GM19397 (cell line): ENCODE data around the gene PCYT2.

Source experiments
- ATAC-seq: cut with Tn5 transposase; IDR thresholded peaks from one replicate; pipeline ENCODE4 v1.9.1; 2021; ENCODE audit warnings: mild to moderate bottlenecking, moderate library complexity; ENCODE audit not compliant: unreplicated experiment

Gene PCYT2

DNA sequence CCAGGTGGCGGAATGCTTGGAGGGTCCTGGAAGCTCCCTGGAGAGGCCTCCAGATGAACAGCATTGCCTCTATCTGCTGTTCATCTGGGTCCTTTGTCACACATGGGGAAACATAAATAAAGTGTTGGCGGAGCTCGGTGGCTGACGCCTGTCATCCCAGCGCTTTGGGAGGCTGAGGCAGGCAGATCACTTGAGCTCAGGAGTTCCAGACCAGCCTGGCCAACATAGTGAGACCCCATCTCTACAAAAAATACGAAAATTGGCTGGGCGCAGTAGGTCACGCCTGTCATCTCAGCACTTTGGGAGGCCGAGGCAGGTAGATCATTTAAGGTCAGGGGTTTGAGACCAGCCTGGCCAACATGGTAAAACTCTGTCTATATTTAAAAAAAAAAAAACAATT lies 33.7 kb upstream of the PCYT2 start:
- ATAC-seq, result no peak

DNA sequence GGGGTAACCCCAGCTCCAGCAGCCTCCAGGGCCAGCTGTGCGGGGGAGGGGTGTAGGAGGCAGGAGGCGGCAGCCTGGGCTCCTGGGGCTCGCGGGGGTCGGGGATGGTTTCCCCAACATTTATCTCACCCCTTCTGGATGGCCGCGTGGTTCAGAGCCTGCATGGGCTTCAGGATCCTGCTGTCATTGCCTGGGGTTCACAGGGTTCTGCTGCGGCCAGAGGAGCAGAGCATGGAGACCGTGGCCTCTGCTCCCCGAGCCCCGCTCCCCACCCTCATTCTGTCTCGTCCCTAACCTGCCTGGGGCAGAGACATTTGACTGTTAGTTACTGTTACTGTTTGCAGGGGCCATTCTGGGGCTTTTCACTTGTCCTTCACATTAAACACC lies 31.0 kb upstream of the PCYT2 start:
- no peak for ATAC-seq

DNA sequence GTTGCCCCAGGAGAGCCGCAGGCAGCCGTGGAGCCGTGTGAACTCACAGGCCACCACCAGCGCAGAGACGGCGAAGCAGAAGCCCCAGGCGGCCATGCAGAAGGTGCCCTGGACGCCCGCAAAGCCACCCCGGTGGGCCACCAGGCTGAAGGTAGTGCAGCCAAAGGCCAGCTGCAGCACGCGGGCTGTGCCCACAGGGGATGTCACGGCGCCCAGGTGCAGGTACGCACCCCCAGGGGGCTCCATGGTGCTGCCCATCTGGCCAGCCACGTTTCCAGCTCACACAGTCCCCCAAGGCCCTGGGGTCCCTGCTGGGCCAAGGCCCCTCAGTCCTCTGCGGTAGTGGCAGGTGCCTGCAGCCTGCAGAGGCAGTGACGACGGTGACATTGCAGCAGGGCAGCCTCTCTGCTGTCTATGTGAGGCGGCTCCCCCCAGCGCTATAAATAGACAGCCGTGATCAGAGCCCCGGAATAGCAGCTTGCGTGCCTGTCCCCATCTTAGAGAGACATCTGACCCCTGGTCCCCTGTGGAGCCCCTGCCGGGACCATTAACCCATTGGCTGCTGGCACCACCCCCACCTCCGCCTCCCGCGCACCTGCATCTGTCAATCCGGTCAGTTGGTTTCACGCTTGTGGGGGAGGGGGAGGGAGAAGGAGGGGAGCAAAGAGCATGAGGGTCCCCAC lies 30.4 kb upstream of the PCYT2 start:
- no peak for ATAC-seq

DNA sequence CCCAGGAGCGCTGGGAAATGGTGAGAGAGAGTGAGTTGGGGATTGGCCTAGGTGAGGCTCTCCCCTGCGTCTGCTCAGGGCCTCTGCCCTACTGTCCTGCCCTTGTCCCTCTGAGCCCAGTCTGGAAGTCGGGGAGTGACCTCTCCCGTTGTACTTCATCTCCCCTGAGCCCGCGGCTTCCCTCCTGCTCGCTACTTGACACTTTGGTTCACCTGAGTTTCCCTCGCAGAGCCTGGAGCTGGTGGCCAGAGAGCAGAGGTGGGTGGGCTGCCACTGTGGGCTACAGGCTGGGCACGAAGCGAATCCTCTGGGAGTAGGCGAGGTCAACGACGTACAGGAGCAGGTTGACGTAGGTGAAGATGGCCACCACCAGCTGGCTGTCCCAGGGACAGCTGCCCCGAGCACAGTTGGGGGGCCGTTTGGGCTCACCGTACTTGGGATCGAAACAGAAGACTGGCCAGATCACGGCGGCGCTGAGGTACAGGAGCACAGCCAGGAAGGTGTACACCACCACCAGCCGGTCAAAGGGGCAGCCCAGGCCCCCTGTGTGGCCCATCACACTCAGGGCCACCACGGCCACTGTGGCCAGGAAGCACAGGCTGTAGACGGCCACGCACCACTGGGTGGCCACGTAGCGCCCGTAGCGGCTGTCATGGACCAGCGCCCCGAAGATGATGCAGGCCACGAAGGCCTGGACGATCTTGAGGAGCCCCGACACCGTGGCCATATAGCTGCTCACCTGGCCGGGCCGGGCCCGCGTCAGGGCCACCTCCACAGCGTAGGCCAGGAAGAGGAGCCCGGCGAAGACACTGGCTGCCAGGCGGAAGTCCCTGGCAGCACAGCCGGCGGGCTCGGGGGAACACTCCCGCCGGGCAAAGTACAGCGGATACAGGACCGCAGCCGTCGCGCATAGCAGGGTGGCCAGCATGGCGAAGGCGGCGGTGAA lies 29.6 kb upstream of the PCYT2 start:
- ATAC-seq, result no peak

DNA sequence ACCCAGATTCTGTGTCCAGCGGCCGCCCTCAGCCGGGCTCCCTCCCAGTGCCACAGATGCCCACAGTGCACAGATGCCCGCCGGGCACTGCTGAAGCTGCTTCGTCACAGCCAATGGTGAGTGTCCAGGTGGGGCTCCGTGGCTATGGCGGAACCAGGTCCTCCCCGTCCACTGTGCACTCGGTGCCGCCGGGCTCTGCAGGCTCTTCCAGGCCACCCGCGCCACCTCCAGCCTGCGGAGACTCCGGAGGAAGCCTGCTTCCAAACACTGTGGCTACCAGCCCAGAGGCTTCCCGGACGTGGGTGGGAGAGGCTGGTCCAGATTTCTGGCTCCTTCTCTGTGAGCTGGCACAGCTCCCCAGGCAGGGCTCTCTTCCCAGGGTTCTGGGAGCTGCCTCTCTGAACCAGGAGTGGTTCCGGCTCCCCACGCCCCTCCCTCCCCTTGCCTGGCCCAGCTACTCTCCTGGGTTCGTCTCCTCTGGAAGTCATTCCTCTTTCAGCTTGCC lies 28.7 kb upstream of the PCYT2 start:
- no peak for ATAC-seq

DNA sequence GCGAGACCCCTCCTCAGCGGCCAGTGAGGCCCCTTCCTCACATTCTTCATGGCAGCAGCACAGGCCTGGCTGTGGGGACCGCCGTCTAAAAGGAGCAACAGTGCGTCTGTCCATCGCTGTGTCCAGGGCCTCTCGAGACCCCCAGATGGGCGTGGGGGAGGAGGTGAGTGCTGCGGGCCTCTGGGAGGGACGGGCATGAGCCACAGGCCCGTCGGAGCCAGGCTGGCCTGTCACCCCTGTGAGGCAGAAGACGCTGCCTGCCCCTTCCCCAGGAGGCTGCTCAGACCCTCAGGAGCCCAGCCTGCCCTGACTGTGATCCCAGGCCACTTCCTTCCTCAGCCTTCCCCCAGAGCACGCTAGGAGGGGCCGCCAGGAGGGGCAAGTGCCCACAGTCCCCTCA lies 28.0 kb upstream of the PCYT2 start:
- no peak for ATAC-seq

DNA sequence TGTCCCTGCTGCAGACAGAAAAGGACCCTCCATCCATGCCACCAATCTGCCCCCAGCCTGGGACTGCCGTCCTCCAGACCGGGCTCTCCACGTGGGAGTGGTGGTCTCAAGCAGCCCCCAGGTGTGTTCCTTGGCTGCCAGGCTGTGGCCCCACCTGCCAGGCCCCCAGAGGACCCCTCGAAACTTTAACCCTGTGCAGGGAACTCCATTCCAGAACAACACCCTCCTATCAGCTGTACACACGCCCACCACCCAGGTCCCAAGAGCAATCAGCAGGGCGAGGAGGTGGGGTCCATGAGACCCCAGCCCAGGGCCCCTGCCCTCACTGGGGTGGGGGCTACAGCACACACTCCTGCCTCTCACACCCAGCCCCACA lies 24.5 kb upstream of the PCYT2 start:
- no peak for ATAC-seq

DNA sequence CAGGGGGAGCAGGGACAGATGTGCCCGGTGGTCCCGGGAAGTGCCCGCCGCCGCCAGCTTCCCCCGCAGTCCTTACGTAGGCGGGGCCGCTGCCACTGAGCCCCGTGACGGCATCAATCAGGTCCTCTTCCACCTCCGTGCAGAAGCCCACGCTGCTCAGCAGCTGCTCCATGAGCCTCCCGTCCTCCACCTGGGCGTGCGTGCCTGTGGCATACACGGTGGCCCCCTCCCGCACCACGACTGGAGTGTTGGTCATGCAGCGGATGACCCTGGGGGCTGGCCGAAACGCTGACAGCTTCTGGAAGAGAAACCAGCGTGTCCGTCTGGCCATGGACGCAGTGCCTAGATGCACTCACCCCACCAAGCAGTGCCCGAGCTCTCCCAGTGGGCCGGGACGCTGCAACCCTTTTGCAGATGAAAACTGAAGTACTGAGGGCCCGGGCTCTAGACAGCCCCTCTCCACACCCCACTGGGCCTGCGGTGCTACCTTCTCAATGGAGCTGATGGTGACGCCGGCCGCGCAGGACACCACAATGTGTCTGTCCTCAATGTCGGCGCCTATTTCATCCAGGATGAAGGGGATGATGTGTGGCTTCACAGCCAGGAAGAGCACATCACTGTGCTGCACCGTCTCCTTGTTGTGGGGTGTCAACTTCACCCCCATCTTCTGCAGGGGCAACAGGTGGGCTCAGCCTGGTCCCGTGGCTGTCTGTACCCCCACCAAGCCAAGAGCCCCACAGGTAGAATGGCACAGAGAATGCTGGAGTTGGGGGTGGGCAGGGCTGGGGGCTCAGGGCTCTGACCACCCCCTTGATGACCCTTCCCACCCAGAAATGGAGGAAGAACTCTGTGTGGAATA lies 23.9 kb upstream of the PCYT2 start:
- no peak for ATAC-seq

DNA sequence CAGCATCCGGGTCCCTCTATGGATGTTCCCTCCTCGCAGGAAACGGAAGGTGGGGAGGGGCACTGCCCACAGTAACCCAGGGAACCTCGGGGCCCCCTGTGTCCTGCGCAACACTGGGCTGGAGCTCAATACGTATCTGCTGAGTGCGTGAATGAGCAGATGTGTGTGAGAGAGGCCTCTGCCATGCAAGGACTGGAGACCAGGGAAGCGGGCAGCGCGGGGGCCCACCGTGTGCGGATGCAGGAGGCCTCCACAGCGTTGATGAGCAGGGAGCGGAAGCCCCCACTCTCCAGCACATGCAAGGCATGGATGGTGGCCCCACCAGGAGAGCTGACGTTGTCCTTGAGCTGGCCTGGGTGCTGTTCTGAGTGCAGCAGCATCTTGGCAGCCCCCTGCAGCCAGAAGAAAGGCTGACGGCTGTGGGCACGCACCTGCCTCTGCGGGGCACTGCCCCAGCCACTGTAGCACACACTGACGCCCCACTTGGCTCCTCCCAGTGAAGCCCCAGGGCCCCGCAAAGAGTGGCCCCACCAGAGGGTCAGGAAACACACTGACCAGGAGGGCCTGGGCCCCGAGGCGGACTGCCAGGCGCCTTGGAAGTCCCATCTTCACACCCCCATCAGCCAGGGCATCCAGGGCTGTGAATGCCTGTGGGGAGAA lies 23.0 kb upstream of the PCYT2 start:
- ATAC-seq, result no peak

DNA sequence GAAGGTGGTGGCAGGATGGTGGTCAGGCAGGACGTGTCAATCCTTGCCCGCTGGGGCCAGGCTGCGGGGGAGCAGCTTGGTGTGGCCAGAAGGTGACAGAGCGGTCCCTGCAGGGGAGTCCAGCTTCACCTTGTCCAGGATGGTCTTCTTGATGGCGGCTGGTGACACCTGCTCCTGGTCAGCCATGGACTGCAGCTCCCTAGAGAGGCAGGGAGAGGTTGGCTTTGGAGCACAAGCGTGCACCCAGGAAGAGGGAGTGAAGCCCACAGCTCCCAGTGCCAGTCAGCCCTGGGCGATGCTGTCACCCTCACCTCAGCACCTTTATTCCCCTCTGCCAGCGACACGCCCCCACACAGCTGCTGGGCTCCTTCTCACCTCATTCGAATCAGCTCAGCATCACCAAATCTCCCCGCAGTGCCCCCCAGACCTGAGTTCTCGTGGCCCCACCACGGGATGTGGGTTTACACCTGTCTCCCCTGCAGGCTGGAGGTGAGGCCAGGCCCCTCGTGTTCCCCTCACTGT lies 22.0 kb upstream of the PCYT2 start:
- no peak for ATAC-seq

DNA sequence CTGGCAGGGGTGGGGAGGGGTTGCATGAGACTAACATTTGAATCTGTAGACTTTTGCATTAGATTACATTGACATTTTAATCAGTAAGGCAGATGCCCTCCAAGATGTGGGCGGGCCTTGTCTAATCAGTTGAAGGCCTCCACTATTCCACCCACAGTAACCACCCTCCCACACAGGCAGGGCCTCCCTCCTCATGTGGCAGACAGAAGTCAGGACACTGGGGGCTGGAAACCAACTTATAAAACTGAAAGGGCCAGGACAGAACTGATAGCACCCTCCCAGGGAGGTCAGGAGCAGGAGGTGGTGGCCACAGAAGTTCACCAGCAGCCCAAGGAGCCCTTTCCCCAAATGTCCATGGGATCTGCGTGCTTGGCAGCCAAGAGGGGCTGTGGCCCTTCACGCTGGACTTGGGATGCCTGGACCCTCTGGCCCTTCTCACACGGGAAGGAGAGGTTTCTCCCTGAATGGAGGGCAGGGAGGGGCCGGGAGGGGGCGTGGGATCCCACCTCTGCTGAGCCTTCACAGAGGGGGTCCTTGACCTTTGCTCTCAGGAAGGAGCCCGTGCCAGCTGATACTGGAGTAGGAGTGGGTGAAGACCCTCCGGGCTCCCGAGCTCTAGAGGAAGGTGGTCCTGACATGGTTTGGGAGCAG lies 21.3 kb upstream of the PCYT2 start:
- no peak for ATAC-seq

DNA sequence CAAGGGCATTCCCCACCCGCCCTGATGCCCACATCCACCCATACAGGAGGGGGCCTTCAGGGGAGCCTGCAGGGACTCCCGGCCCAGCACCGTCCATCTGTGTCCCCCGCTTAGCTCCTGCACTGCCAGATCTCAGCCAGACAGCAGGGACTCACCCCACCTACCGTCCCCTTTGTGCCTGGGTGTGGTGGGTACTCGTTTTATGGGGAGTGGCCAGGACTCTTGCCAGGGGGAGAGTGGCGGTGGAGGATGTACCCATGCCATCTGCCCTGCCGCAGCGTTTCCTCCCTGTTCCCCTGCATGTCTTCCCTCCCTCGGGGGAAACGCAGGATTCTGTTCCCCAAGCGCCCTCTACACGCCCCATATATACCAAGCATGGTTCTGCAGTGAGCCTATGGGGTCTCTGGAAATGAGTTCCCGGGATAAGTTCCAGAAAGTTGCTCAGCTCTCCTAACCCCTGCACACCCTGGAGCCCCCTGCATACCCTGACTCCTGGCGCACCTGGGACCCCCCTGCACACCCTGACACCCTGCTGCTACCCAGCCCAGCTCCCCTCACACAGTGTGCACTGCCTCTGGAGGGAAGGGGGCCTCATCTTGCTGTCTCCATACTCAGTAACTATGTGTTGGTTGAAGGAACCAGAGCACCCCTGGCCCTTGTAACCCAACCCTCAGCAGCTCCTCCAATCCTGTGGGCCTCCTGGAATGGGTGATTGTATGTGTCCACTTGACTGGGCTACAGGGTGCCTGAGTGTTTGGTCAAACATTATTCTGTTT lies 20.5 kb upstream of the PCYT2 start:
- no peak for ATAC-seq

DNA sequence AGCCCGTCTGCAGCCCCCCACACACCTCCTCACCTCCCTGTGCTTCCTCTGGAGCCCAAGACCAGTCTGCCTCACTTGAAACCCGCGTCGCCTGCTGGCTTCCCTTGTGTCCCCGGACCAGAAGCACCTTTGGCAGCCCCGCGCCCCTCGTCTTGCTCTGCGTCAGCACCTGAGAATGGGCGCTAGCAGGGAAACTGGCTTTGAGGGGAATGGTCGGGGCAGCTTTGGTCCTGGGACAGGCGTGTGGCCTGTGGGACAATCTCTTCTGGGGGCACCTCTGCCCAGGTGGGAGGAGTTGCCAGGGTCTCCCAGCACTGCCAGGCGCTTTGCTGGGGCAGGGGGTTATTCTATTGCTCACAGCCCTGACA lies 20.0 kb upstream of the PCYT2 start:
- ATAC-seq, result no peak

DNA sequence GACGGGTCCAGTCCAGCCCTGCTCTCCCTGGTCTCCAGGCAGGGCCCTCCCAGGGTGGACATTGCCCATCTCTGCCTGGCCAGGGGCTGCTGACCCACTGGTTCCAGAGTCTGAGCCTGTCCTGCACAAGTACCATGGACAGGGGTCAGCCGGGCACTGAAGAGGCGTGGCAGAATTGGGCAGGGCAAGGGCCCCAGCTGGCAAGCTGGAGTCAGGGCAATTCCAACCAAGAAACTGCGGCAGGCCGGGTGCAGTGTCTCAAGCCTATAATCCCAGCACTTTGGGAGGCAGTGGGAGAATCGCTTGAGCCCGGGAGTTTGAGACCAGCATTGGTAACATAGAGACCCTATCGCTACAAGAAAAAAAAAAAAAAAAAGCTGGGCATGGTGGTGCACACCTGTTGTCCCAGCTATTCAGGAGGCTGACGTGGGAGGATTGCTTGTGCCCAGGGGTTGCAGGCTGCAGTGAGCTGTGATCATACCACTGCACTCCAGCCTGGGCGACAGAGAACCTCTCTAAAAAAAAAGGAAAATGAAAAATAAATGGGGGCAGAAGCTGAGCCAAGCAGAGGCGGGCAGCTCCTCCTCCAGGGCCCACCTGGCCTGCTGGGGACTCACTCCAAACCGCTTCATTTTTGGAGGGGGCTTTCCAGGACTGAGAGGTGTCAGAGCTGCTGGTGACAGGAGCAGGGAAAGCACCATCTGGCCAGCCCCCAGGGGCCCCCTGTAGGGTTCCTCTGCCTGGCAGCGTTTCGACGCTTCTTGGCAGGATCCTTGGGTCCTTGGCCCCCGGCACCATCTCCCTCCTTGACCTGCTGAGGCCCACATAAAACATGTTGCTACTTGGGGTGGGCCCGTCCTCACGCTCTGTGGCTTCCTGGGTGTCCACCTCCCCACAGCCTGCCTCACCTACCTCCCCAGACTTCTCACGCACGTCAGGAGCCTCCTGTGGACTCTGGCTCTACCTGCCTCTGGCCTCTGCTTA lies 19.2 kb upstream of the PCYT2 start:
- no peak for ATAC-seq

DNA sequence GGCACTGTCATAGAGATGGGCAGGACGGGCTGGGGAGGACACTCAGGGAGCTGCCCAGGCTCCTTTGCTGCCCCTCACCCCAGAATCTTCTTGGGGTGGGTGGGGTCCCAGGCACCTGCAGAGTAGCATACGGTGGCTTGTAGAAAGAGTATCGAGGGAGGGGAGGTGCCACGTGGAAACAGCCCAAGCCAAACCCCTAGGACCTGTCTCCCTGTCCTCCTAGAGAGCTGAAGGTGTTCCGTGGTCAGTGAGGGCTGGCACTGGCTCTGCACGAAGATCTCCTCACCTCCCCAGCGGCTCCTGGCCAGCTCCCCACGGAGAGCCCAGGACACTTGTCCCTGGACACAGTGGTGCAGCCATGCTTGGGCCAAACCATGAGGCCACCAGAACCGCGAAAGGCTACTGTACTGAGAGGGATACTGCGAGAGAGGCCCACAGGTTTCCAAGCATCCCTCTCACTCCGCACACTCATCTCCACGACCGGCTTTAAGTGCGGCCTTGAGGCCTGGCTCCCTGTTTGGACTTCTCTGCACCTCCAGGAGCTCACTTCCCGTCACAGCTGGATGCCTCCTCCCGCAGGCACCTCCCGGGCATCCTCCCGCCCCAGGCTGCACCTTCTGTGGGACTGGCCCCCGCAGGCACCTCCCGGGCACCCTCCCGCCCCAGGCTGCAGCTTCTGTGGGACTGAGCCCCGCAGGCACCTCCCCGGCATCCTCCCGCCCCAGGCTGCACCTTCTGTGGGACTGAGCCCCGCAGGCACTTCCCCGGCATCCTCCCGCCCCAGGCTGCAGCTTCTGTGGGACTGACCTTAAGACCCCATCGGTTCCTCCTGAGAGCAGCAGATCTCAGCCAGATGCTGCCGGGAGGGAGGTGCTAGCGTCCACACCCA lies 18.3 kb upstream of the PCYT2 start:
- ATAC-seq, result no peak

DNA sequence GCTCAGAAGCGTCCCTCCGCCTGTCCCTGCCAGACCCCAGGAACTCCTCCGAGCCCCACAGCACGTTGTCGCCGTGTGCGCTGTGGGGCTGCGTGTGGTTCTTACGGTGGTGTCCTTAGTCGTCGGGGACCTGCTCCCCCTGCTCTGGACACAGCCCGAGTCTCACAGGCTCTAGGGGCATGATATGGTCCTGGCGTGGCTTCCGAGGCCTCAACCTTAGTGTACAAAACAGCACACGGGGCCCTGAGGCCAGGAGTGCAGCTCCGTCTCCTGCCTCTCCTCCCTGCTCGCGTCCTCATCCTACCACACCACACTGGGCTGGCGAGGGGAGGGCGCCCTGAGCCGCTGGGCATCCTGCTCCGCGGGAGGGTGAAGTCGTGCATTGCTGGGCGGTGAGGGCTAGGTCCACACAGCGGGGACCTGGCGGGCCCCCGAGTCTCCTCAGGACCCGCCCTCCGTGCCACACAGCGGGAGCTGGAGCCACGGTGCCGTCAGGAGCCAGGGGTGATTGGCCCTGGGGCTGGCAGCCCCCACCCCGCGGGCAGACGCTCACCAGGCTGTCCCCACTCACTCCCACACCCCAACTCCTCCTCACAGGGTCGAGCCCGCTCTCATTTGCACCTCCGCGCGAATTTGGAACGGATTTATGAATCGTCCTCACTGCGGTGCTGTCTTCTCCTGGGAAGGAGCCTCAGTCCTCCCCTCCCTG lies 17.5 kb upstream of the PCYT2 start:
- no peak for ATAC-seq
